BLaER1 treated with 17β-estradiol and CSF1 and Interleukin-3, amounts not matched to agents 10 nM and 100 nM (cell line): ENCODE measurements around the gene ALX4.

Experiments
- H3K27ac ChIP-seq, 11 experiments: shearing (Covaris generic); formaldehyde crosslinking; 2 replicates each; pipeline ENCODE4 v1.8.1; 2022
- H3K27me3 ChIP-seq, 11 experiments: shearing (Covaris generic); formaldehyde crosslinking; 2 replicates each; pipeline ENCODE4 v1.8.1; 2022
- H3K36me3 ChIP-seq, 11 experiments: shearing (Covaris generic); formaldehyde crosslinking; 2 replicates each; pipeline ENCODE4 v1.8.1; 2022
- H3K4me1 ChIP-seq, 10 experiments: shearing (Covaris generic); formaldehyde crosslinking; 2 replicates each; pipeline ENCODE4 v1.8.1; 2022
- H3K4me2 ChIP-seq, 11 experiments: shearing (Covaris generic); formaldehyde crosslinking; 2 replicates each; pipeline ENCODE4 v1.8.1; 2022
- H3K4me3 ChIP-seq, 10 experiments: shearing (Covaris generic); formaldehyde crosslinking; 2 replicates each; pipeline ENCODE4 v1.8.1; 2022
- H3K9ac ChIP-seq, 11 experiments: shearing (Covaris generic); formaldehyde crosslinking; 2 replicates each; pipeline ENCODE4 v1.8.1; 2022
- H3K9me3 ChIP-seq, 11 experiments: shearing (Covaris generic); formaldehyde crosslinking; replicated peaks in 1 of 11; 2 replicates each; pipeline ENCODE4 v1.8.1; 2022
- H4K20me1 ChIP-seq, 11 experiments: shearing (Covaris generic); formaldehyde crosslinking; 2 replicates each; pipeline ENCODE4 v1.8.1; 2022
- Cebpa-rat ChIP-seq, 11 experiments: shearing (Covaris generic); IDR thresholded peaks; 2 replicates each; pipeline ENCODE4 v1.8.1; 2022

ALX4 gene

DNA sequence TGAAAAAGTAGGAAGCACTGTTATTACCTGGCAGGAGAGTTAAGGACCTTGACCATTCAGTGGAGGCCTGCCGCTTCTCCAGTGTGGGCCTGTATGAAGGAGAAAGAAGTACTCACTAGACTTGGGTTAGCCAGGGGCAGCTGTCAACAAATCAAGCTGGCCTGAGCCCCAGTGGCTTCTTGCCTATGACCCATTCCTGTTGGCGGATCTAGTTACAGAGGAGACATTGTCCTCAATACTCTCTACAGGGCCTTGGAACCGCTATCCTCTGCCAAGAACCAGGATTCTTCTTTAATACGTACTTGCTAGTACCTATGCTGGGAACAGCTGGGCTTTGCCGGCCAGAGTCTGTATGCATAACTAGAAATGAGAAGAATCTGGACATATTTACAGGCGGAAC lies 68.1 kb downstream of the ALX4 start:
- no peak overlapping the region for H3K4me3 ChIP-seq
- H3K4me1 ChIP-seq = no peaks in the 10 kb centered on the region
- no peak overlapping the region for H3K4me2 ChIP-seq
- H3K36me3 ChIP-seq = peaks cover 64 to 96% (median 71%) of the 10 kb centered on the region in 11 experiments
- no peak for TF ChIP-seq Cebpa-rat (IDR thresholded peaks at IDR 0.05)
- H3K9ac ChIP-seq = no peak overlapping the region
- H3K9me3 ChIP-seq = no peaks in the 10 kb centered on the region
- no peak overlapping the region for H3K27ac ChIP-seq
- no peaks in the 10 kb centered on the region for H3K27me3 ChIP-seq
- H4K20me1 ChIP-seq = no peaks in the 10 kb centered on the region

DNA sequence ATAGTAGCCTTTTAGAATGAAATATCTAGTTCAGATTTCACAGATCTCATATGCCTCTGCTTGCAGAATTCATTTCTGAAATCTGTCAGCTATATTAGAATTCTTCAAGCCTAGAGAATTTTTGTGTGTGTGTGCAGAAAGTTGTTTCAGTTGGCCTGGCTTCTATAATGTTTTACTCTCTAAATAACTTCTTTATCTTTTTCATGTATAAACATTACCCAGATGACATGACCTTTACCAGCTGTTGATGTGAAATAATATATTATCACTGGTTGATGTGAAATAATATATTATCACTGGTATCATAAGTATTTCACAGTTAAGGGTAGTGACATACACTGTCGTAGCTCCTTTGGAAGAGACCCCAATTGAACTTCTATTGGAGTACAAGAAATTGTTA lies 72.8 kb downstream of the ALX4 start:
- Histone ChIP-seq H3K4me2 (no peak overlapping the region), H3K9ac (no peak overlapping the region), H3K9me3 (0 out of 22 replicates have a peak, but pooled peaks cover 0 to 7% (median 0%) of the 10 kb centered on the region in 11 experiments), H3K27me3 (no peaks in the 10 kb centered on the region), H3K4me3 (no peak overlapping the region), H3K36me3 (peaks cover 44 to 86% (median 65%) of the 10 kb centered on the region in 11 experiments), H3K27ac (no peak overlapping the region), H4K20me1 (no peaks in the 10 kb centered on the region), H3K4me1 (no peaks in the 10 kb centered on the region)
- TF ChIP-seq Cebpa-rat (IDR thresholded peaks at IDR 0.05) = no peak

DNA sequence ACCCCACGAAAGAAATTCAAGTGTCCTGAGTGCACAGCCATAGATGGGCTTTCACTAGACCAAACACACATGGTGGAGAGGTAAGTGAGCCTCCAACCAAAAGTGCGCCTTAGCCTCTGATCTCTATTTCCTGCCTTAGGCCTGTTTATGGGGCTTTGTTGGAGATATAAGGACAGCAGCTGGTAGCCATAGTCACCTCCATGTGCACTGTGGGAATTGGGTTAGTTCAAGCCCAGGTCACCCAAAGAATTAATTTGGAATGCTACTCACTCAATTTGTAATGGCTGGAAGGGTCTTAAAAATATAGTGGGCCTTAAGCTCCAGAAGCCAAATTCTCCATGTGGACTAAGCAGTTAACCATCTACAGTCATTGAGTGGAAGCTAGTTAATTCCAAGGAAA lies 73.6 kb downstream of the ALX4 start:
- Histone ChIP-seq H3K9me3 (0 out of 22 replicates have a peak, but pooled peaks cover 0 to 7% (median 0%) of the 10 kb centered on the region in 11 experiments), H3K9ac (no peak overlapping the region), H4K20me1 (no peaks in the 10 kb centered on the region), H3K27ac (no peak overlapping the region), H3K36me3 (peaks cover 36 to 85% (median 58%) of the 10 kb centered on the region in 11 experiments), H3K4me1 (no peaks in the 10 kb centered on the region), H3K4me3 (no peak overlapping the region), H3K27me3 (no peaks in the 10 kb centered on the region), H3K4me2 (no peak overlapping the region)
- no peak for TF ChIP-seq Cebpa-rat (IDR thresholded peaks at IDR 0.05)

DNA sequence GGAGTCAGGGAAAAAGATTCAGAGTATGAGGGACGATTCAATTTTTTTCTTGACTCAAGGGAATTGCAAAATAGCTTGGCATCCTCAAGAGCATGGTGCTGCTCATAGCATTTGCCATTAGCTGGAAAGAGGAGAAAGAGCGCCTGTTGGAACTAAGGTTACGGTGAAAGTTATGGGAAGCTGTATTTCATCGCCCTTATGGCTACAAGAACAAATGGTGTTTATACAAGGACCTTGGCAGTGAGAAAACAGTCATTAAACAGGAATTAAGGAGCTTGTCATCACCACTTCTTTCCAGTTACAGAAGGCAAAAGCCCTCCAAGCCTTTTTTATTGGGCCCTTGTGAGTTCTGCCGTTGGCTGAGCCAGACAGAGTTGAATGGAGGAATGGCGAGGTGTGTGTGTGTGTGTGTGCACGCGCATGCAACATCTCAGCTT lies 74.2 kb downstream of the ALX4 start:
- Histone ChIP-seq H4K20me1 (no peaks in the 10 kb centered on the region), H3K36me3 (peaks cover 36 to 80% (median 54%) of the 10 kb centered on the region in 11 experiments), H3K4me2 (no peak overlapping the region), H3K27me3 (no peaks in the 10 kb centered on the region), H3K4me3 (no peak overlapping the region), H3K9ac (no peak overlapping the region), H3K9me3 (0 out of 22 replicates have a peak, but pooled peaks cover 0 to 7% (median 0%) of the 10 kb centered on the region in 11 experiments), H3K4me1 (no peaks in the 10 kb centered on the region), H3K27ac (no peak overlapping the region)
- no peak for TF ChIP-seq Cebpa-rat (IDR thresholded peaks at IDR 0.05)

DNA sequence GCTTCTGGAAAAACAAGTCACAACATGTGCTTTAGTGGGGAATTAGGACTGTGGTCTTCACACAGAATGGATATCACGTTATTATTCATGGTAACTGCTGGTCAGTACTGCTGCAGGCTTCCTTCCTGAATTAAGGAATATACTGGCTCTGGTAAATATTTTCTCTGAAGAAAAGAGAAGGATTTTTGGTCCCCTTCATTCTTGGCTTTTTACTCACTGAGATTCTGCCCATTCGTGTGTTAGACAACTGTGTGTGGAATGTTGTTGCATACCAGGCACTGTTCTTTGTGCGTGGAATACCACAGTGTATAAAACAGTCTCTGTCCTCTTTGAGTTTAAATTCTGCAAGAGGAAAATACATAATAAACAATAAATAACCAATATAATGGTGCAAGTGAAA lies 80.3 kb downstream of the ALX4 start:
- H3K9me3 ChIP-seq = no peaks in the 10 kb centered on the region
- no peaks in the 10 kb centered on the region for H3K4me1 ChIP-seq
- TF ChIP-seq Cebpa-rat (IDR thresholded peaks at IDR 0.05) = no peak
- H3K9ac ChIP-seq = no peak overlapping the region
- no peaks in the 10 kb centered on the region for H3K27me3 ChIP-seq
- H3K27ac ChIP-seq = no peak overlapping the region
- H3K4me3 ChIP-seq = no peak overlapping the region
- H3K36me3 ChIP-seq = peaks cover under 1 to 49% (median 14%) of the 10 kb centered on the region in 11 experiments; a peak in 10 of 22 replicates
- no peaks in the 10 kb centered on the region for H4K20me1 ChIP-seq
- no peak overlapping the region for H3K4me2 ChIP-seq

DNA sequence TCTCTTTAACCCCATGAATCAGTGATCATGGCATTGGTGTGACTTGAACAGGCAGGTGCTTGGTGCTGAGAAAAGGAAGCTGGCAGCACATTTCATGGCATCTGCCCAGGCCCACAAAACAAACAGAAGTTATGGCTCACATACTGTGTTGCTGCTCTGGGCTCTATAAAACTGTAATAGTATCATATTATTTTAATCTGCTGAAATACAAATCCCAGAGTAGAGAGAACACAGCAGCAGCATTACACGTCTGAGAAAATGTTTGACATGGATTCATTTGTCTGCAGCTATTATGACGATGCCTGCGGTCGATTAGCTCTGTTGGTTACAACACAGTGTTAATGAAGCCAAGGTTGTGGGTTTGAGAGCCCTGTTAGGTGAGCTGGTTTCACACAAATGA lies 80.8 kb downstream of the ALX4 start:
- Histone ChIP-seq H3K27me3 (no peaks in the 10 kb centered on the region), H3K9me3 (no peaks in the 10 kb centered on the region), H4K20me1 (no peaks in the 10 kb centered on the region), H3K36me3 (peaks cover 0 to 43% (median 13%) of the 10 kb centered on the region in 11 experiments; a peak in 8 of 22 replicates), H3K4me2 (no peak overlapping the region), H3K4me3 (no peak overlapping the region), H3K27ac (no peak overlapping the region), H3K9ac (no peak overlapping the region), H3K4me1 (no peaks in the 10 kb centered on the region)
- TF ChIP-seq Cebpa-rat (IDR thresholded peaks at IDR 0.05) = no peak

DNA sequence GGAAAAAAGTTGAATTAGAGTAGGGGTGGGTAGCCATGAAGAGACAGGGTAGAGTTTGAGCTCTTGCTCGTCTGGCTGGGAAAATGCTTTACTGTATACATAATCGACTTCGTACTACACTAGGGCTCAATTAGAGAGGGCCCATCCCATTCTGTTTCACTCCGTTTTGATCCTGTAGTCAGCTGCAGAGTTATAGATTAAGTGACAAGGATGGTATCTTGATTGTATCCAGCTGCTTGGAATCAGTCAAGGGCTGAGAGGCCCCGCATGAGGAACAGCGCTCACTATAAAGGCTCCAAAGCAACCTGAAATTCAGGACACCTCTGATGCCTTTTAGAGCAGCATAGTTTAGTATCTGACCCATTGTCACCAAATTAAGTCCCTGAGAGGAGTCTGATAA lies 81.6 kb downstream of the ALX4 start:
- Histone ChIP-seq H3K4me1 (no peaks in the 10 kb centered on the region), H3K27ac (no peak overlapping the region), H3K36me3 (peaks cover 0 to 40% (median 8%) of the 10 kb centered on the region in 11 experiments; a peak in 8 of 22 replicates), H3K4me2 (no peak overlapping the region), H4K20me1 (no peaks in the 10 kb centered on the region), H3K9ac (no peak overlapping the region), H3K9me3 (no peaks in the 10 kb centered on the region), H3K27me3 (no peaks in the 10 kb centered on the region), H3K4me3 (no peak overlapping the region)
- TF ChIP-seq Cebpa-rat (IDR thresholded peaks at IDR 0.05) = no peak

DNA sequence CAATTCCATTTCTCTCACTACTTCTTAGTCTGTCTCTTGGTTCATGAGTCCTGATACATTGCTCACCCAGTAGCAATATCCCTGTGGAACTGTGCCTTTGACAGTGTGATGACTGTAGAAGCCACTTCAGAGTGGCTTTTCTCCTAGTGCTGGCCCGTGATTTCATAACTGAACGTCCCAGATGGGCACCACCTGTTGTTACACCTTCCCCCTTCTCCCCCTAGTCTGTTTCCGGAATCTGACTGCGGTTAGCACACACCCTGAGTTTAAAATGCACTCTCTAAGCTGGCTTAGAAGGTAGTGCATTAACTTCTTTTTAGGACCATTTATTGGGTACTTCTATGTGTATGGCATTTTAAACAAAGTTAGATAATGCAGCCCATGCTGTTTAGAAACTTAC lies 83.0 kb downstream of the ALX4 start:
- Histone ChIP-seq H3K27ac (no peak overlapping the region), H3K4me2 (no peak overlapping the region), H3K4me1 (peaks cover 0 to 7% (median 3%) of the 10 kb centered on the region in 10 experiments; a peak in 8 of 20 replicates), H4K20me1 (no peaks in the 10 kb centered on the region), H3K9ac (no peak overlapping the region), H3K36me3 (peaks cover 0 to 34% (median 4%) of the 10 kb centered on the region in 11 experiments; a peak in 8 of 22 replicates), H3K4me3 (no peak overlapping the region), H3K27me3 (no peaks in the 10 kb centered on the region), H3K9me3 (no peaks in the 10 kb centered on the region)
- no peak for TF ChIP-seq Cebpa-rat (IDR thresholded peaks at IDR 0.05)

DNA sequence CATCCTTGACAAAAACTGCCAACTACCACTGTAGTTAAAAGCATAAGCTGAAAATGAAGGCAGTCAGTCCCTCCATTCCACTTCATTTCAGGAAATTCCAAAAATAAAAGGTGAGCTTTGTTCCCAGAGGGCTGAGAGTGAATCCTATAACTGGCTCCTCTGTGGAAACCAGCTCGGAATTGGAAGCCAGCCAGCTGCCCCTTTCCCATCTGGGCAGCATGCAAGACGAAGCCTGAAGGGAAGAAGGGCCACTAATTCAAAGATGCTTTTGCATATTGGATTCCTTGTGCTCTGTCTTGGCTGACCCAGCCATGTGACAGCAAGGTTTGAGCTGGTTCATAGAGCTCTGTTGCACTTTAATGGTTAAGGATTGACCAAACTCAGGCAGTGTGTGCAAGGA lies 83.4 kb downstream of the ALX4 start:
- Histone ChIP-seq H3K4me3 (no peak overlapping the region), H3K36me3 (peaks cover 0 to 33% (median 4%) of the 10 kb centered on the region in 11 experiments; a peak in 8 of 22 replicates), H3K27me3 (no peaks in the 10 kb centered on the region), H3K9ac (no peak overlapping the region), H3K4me2 (no peak overlapping the region), H3K27ac (no peak overlapping the region), H4K20me1 (no peaks in the 10 kb centered on the region), H3K9me3 (no peaks in the 10 kb centered on the region), H3K4me1 (peaks cover 0 to 11% (median 7%) of the 10 kb centered on the region in 10 experiments; a peak in 8 of 20 replicates)
- TF ChIP-seq Cebpa-rat (IDR thresholded peaks at IDR 0.05) = no peak

DNA sequence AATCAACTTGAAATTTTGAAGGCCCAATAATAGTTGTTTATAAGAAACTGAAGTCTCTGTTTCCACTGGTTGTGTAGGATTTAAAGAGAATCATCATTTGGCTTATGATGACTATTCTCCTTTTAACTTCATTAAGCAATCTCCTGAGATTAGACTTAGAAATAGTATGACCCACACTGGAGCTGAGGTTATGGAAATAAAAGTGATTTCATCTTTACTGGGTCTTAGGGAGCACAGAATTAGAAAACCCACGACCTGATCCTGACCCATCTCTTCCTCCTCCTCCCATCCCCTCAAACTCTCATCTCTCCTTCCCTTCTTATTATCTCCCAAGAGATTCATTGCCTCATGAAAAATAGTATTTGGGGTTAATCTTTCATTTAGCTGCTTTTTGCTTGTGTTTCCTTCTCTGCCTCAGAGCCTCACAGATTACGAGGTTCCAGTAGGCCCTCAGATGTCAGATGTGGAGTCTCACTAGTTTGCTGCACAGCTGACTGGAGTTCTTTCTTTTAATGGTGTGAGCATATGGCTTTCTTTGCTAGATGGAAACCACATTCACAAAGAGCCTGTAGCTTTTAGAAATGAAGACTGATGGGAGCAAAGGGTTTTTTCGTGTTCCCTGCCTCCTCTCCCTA lies 85.0 kb downstream of the ALX4 start:
- Histone ChIP-seq H3K27me3 (no peaks in the 10 kb centered on the region), H3K9ac (no peak overlapping the region), H3K36me3 (peaks cover 0 to 33% (median 11%) of the 10 kb centered on the region in 11 experiments; a peak in 9 of 22 replicates), H3K4me1 (peaks cover 0 to 14% (median 7%) of the 10 kb centered on the region in 10 experiments; a peak in 8 of 20 replicates), H3K9me3 (no peaks in the 10 kb centered on the region), H3K4me2 (no peak overlapping the region), H3K4me3 (no peak overlapping the region), H4K20me1 (no peaks in the 10 kb centered on the region), H3K27ac (no peak overlapping the region)
- TF ChIP-seq Cebpa-rat (IDR thresholded peaks at IDR 0.05) = no peak
